Nephron (organoid): ENCODE measurements around the gene P2RX3.

Experiments used
- H3K27ac Mint-ChIP-seq, 3 experiments: 2 replicates each; pipeline ENCODE4 v1.8.0; 2020; ENCODE audit warnings: mixed read lengths in 3 of 3, mild to moderate bottlenecking in 2 of 3, moderate library complexity in 1 of 3
- H3K27me3 Mint-ChIP-seq: 2 replicates; pipeline ENCODE4 v1.8.0; 2021; ENCODE audit warnings: low read depth, mild to moderate bottlenecking, moderate library complexity, mixed read lengths
- H3K36me3 Mint-ChIP-seq: 2 replicates; pipeline ENCODE4 v1.8.0; 2020; ENCODE audit warnings: low read depth, mixed read lengths
- H3K4me1 Mint-ChIP-seq: 2 replicates; pipeline ENCODE4 v1.8.0; 2020; ENCODE audit warnings: mixed read lengths
- H3K4me3 Mint-ChIP-seq, 3 experiments: 2 replicates each; pipeline ENCODE4 v1.8.0; 2020; ENCODE audit warnings: mild to moderate bottlenecking in 3 of 3, mixed read lengths in 3 of 3, moderate library complexity in 2 of 3
- H3K9me3 Mint-ChIP-seq: 2 replicates; pipeline ENCODE4 v1.8.0; 2020; ENCODE audit warnings: mixed read lengths
- CTCF ChIP-seq, 3 experiments: fragments of 200-600 bp; sonication (generic); IDR thresholded peaks; one replicate each; pipeline ENCODE4 v1.5.0; 2021; ENCODE audit warnings: antibody characterized with exemption in 3 of 3; ENCODE audit not compliant: unreplicated experiment in 3 of 3

Gene P2RX3

GRCh38 chr11:57299150-57299737 lies 38.9 kb upstream of the P2RX3 start:
- H3K4me3 Mint-ChIP-seq, result no peak overlapping the region
- H3K36me3 Mint-ChIP-seq, result peaks cover 77% of the 10 kb centered on the region
- TF ChIP-seq CTCF (IDR thresholded peaks at IDR 0.05; ENCODE audit: unreplicated experiment in 3 of 3), result no peak
- H3K9me3 Mint-ChIP-seq, result peaks cover 23% of the 10 kb centered on the region
- no peak overlapping the region for H3K27ac Mint-ChIP-seq
- H3K27me3 Mint-ChIP-seq, result no peaks in the 10 kb centered on the region
- peaks cover 14% of the 10 kb centered on the region for H3K4me1 Mint-ChIP-seq

GRCh38 chr11:57300785-57301184 lies 37.4 kb upstream of the P2RX3 start:
- no peaks in the 10 kb centered on the region for H3K27me3 Mint-ChIP-seq

GRCh38 chr11:57301711-57302423 lies 36.3 kb upstream of the P2RX3 start:
- Mint-ChIP-seq H3K27me3 (no peaks in the 10 kb centered on the region), H3K36me3 (peaks cover 69% of the 10 kb centered on the region), H3K27ac (no peak overlapping the region), H3K4me3 (no peak overlapping the region), H3K4me1 (peaks cover 17% of the 10 kb centered on the region), H3K9me3 (peaks cover 21% of the 10 kb centered on the region)
- TF ChIP-seq CTCF (IDR thresholded peaks at IDR 0.05; ENCODE audit: unreplicated experiment in 3 of 3), result no peak

More at GRCh38 chr11:57300785-57301184, 37.4 kb upstream of the P2RX3 start:
- no peak overlapping the region for H3K27ac Mint-ChIP-seq
- H3K36me3 Mint-ChIP-seq, result peaks cover 77% of the 10 kb centered on the region
- peaks cover 23% of the 10 kb centered on the region for H3K9me3 Mint-ChIP-seq
- TF ChIP-seq CTCF (IDR thresholded peaks at IDR 0.05; ENCODE audit: unreplicated experiment in 3 of 3), result no peak
- peaks cover 10% of the 10 kb centered on the region for H3K4me1 Mint-ChIP-seq
- H3K4me3 Mint-ChIP-seq, result no peak overlapping the region

- no peak overlapping the region for H3K27ac Mint-ChIP-seq
- peaks cover 19% of the 10 kb centered on the region for H3K9me3 Mint-ChIP-seq
- no peak for TF ChIP-seq CTCF (IDR thresholded peaks at IDR 0.05; ENCODE audit: unreplicated experiment in 3 of 3)
- H3K4me1 Mint-ChIP-seq, result peaks cover 24% of the 10 kb centered on the region
- no peak overlapping the region for H3K4me3 Mint-ChIP-seq
- H3K27me3 Mint-ChIP-seq, result no peaks in the 10 kb centered on the region
- H3K36me3 Mint-ChIP-seq, result peaks cover 68% of the 10 kb centered on the region
These were observed 35.7 kb upstream of the P2RX3 start for GRCh38 chr11:57302489-57302888.

GRCh38 chr11:57303280-57303989 lies 34.7 kb upstream of the P2RX3 start:
- H3K27me3 Mint-ChIP-seq, result no peaks in the 10 kb centered on the region
- no peak overlapping the region for H3K4me3 Mint-ChIP-seq
- H3K27ac Mint-ChIP-seq, result peak overlapping the region in 2 of 3 experiments; percentile 58 to 71
- peaks cover 64% of the 10 kb centered on the region for H3K36me3 Mint-ChIP-seq
- peaks cover 11% of the 10 kb centered on the region for H3K9me3 Mint-ChIP-seq
- no peak for TF ChIP-seq CTCF (IDR thresholded peaks at IDR 0.05; ENCODE audit: unreplicated experiment in 3 of 3)
- peaks cover 32% of the 10 kb centered on the region for H3K4me1 Mint-ChIP-seq
